ENCODE data around the gene PLEKHA7. TPM values are rescaled to one million over a fixed set of nuclear protein-coding genes. Genes with fewer than 3 reads are reported as not detected.

PLEKHA7 gene
- total and polyA plus RNA-seq, 2 of the 8 experiments (the other 6 are each of a cell fraction or from before 2014, with no cell fraction given): 11.4 to 25.6 TPM

DNA sequence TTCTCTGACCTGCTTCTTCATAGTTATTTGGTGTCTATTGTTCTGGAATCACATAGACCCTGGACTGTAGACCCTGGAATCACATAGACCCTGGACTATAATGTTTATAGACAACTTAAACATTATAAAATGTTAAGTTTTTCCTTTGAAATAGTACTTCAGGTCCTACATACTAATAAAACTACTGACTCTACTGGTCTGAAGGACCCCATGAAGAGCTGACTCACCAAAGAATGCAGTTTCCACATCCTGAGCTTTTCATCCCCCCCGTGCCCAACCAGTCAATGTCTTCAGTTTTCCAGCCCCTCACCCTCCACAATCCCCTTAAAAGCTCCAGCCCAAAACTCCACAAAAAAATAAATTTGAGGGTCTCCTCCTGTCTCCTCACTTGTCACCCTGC lies 6.6 kb upstream of the PLEKHA7 start:
- Histone ChIP-seq H3K9me3 (ENCODE audit: insufficient read depth in 2 of 2, low read depth in 1 of 2, low read length in 1 of 2) (no peaks in the 10 kb centered on the region), H3K9ac (replicated peaks in 1 of 4; ENCODE audit: extremely low read depth in 1 of 4, low read depth in 3 of 4, low read length in 3 of 4) (no peak overlapping the region), H3K27me3 (replicated peaks in 1 of 4; ENCODE audit: control insufficient read depth in 3 of 4, extremely low read depth in 1 of 4, insufficient read depth in 3 of 4, low read length in 3 of 4) (no peaks in the 10 kb centered on the region; a peak in 1 of 7 replicates), H2BK20ac (ENCODE audit: low read length) (no peak overlapping the region), H2AK5ac (ENCODE audit: low read depth, low read length) (no peak overlapping the region), H4K8ac (ENCODE audit: extremely low read depth, insufficient read depth, low read length) (no peak overlapping the region), H4K91ac (replicated peaks; ENCODE audit: insufficient read length, low read length) (no peak overlapping the region), H3K4me2 (ENCODE audit: insufficient read depth in 1 of 2, low read depth in 2 of 2, low read length in 2 of 2) (no peak overlapping the region), H2BK120ac (replicated peaks; ENCODE audit: low read depth, low read length) (no peak overlapping the region), H4K20me1 (replicated peaks in 1 of 2; ENCODE audit: control insufficient read depth in 1 of 2, insufficient read depth in 2 of 2, low read length in 2 of 2) (no peaks in the 10 kb centered on the region), H3K18ac (ENCODE audit: extremely low read depth, low read length) (no peak overlapping the region), H2BK5ac (ENCODE audit: low read depth, low read length) (no peak overlapping the region), H3K23me2 (ENCODE audit: low read depth, low read length) (no peaks in the 10 kb centered on the region; the same call in 1 of the 2 replicates), H3K56ac (replicated peaks; ENCODE audit: insufficient read length, low read depth, low read length) (no peak overlapping the region), H3K79me1 (ENCODE audit: low read depth, low read length) (no peaks in the 10 kb centered on the region), H2BK12ac (ENCODE audit: low read depth, low read length) (0 out of 2 replicates have a peak overlapping the region, but pooled peaks have one; percentile 63), H2BK15ac (ENCODE audit: low read length) (no peak overlapping the region), H3K14ac (ENCODE audit: insufficient read length) (no peak overlapping the region), H3K79me2 (ENCODE audit: control insufficient read depth in 1 of 2, insufficient read depth in 2 of 2, low read length in 2 of 2) (no peaks in the 10 kb centered on the region), H3K23ac (ENCODE audit: insufficient read length) (no peak overlapping the region), H3K4ac (replicated peaks; ENCODE audit: insufficient read length, low read depth, low read length) (no peak overlapping the region), H3K27ac (ENCODE audit: low read depth, low read length) (no peak overlapping the region), H2AFZ (ENCODE audit: low read length) (no peak overlapping the region), H3K4me3 (ENCODE audit: extremely low read depth in 1 of 4, insufficient read depth in 2 of 4, low read depth in 3 of 4, low read length in 4 of 4) (no peak overlapping the region), H3K4me1 (replicated peaks in 1 of 4; ENCODE audit: control insufficient read depth in 3 of 4, insufficient read depth in 4 of 4, low read length in 3 of 4) (no peaks in the 10 kb centered on the region; a peak in 1 of 7 replicates), H3K36me3 (ENCODE audit: control insufficient read depth in 2 of 4, insufficient read depth in 4 of 4, low read length in 3 of 4) (peaks cover 0 to 4% (median 0%) of the 10 kb centered on the region in 4 experiments; a peak in 2 of 8 replicates), H4K5ac (ENCODE audit: insufficient read length, low read depth, low read length) (no peak overlapping the region)
- CTCF ChIA-PET (ENCODE audit: partially characterized antibody): interaction anchor here (1.2 to 2.8 kb wide), 3 partner anchors 11 to 200 kb away, joined by 3 to 9 read pairs (median 4); no protein-coding TSS in a partner anchor
- WGBS, 2 experiments (ENCODE audit: extremely low coverage in 1 of 2, insufficient coverage in 1 of 2, insufficient read length in 1 of 2, insufficient replicate concordance in 2 of 2, low coverage in 1 of 2, low lambda C conversion rate in 2 of 2, missing lambda C conversion rate in 1 of 2): 87% methylated on average over 1 of the region's 1 CpG; no CpG with 5 or more reads in 1 of the 2 experiments
- FAIRE-seq (no peak), DNase-seq (ENCODE audit: low read depth in 1 of 2, low spot score in 2 of 2) (no peak)
- POLR2A ChIA-PET (ENCODE audit: partially characterized antibody): interaction anchor here (1.0 to 1.2 kb wide), 2 partner anchors 9 to 57 kb away, joined by 3 to 7 read pairs; partner anchors contain the start of gene RPS13
- TF ChIP-seq SP2 (IDR thresholded peaks at IDR 0.05; ENCODE audit: low read length) (no peak), KDM1A (IDR thresholded peaks at IDR 0.05; ENCODE audit: borderline replicate concordance, low read length) (no peak), SUZ12 (IDR thresholded peaks at IDR 0.05; ENCODE audit: low read length) (no peak), JUND (IDR thresholded peaks at IDR 0.05; ENCODE audit: low read length) (no peak), BRCA1 (IDR thresholded peaks at IDR 0.05; ENCODE audit: low read depth, low read length) (no peak), CBX8 (IDR thresholded peaks at IDR 0.05; ENCODE audit: borderline replicate concordance, low read depth, low read length) (no peak), PHF8 (conservative IDR thresholded peaks at IDR 0.05; ENCODE audit: low read depth, low read length) (no peak), RFX5 (IDR thresholded peaks at IDR 0.05; ENCODE audit: borderline replicate concordance, low read depth, low read length) (no peak), TAF1 (IDR thresholded peaks at IDR 0.05; ENCODE audit: low read depth, low read length) (no peak), CBX5 (IDR thresholded peaks at IDR 0.05; ENCODE audit: low read depth, low read length) (no peak), POU5F1 (IDR thresholded peaks at IDR 0.05; ENCODE audit: low read depth, low read length) (no peak)
- TF ChIP-seq, protein P1, sequence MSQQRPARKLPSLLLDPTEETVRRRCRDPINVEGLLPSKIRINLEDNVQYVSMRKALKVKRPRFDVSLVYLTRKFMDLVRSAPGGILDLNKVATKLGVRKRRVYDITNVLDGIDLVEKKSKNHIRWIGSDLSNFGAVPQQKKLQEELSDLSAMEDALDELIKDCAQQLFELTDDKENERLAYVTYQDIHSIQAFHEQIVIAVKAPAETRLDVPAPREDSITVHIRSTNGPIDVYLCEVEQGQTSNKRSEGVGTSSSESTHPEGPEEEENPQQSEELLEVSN (IDR thresholded peaks at IDR 0.05): no peak
- TF ChIP-seq, protein P2, sequence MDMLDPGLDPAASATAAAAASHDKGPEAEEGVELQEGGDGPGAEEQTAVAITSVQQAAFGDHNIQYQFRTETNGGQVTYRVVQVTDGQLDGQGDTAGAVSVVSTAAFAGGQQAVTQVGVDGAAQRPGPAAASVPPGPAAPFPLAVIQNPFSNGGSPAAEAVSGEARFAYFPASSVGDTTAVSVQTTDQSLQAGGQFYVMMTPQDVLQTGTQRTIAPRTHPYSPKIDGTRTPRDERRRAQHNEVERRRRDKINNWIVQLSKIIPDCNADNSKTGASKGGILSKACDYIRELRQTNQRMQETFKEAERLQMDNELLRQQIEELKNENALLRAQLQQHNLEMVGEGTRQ (IDR thresholded peaks at IDR 0.05; ENCODE audit: low read length): no peak
